ENCODE measurements around the gene HSPA1L. TPM values are rescaled to one million over a fixed set of nuclear protein-coding genes. Genes with fewer than 3 reads are reported as not detected.

HSPA1L gene
- total RNA-seq, 1 experiment from 2014 or later: 1.2 TPM

- ChIA-PET POLR2A (interaction anchor here (0.6 kb wide), 1 partner anchor 62 kb away, joined by 5 read pairs; no protein-coding TSS in a partner anchor), CTCF (interaction anchor here (0.5 to 1.8 kb wide), 2 partner anchors 8 to 13 kb away, joined by 3 to 8 read pairs; no protein-coding TSS in a partner anchor)
- H3K27me3 Mint-ChIP-seq (ENCODE audit: low read depth): no peaks in the 10 kb centered on the region
- no peaks in the 10 kb centered on the region for H3K9me3 Mint-ChIP-seq
- peaks cover 23% of the 10 kb centered on the region for H3K4me1 Mint-ChIP-seq
- DNase-seq (ENCODE audit: low spot score): no peak
- no peak for TF ChIP-seq NFE2L1 (CRISPR knock-in tag; IDR thresholded peaks at IDR 0.05)
- TF ChIP-seq JAZF1 (CRISPR knock-in tag; IDR thresholded peaks at IDR 0.05): no peak
- no peak for TF ChIP-seq SMAD4 (CRISPR knock-in tag; IDR thresholded peaks at IDR 0.05)
- TF ChIP-seq ZNF138 (CRISPR knock-in tag; conservative IDR thresholded peaks at IDR 0.05): no peak
- TF ChIP-seq ZNF232 (CRISPR knock-in tag; IDR thresholded peaks at IDR 0.05): no peak
- TF ChIP-seq, protein P1, sequence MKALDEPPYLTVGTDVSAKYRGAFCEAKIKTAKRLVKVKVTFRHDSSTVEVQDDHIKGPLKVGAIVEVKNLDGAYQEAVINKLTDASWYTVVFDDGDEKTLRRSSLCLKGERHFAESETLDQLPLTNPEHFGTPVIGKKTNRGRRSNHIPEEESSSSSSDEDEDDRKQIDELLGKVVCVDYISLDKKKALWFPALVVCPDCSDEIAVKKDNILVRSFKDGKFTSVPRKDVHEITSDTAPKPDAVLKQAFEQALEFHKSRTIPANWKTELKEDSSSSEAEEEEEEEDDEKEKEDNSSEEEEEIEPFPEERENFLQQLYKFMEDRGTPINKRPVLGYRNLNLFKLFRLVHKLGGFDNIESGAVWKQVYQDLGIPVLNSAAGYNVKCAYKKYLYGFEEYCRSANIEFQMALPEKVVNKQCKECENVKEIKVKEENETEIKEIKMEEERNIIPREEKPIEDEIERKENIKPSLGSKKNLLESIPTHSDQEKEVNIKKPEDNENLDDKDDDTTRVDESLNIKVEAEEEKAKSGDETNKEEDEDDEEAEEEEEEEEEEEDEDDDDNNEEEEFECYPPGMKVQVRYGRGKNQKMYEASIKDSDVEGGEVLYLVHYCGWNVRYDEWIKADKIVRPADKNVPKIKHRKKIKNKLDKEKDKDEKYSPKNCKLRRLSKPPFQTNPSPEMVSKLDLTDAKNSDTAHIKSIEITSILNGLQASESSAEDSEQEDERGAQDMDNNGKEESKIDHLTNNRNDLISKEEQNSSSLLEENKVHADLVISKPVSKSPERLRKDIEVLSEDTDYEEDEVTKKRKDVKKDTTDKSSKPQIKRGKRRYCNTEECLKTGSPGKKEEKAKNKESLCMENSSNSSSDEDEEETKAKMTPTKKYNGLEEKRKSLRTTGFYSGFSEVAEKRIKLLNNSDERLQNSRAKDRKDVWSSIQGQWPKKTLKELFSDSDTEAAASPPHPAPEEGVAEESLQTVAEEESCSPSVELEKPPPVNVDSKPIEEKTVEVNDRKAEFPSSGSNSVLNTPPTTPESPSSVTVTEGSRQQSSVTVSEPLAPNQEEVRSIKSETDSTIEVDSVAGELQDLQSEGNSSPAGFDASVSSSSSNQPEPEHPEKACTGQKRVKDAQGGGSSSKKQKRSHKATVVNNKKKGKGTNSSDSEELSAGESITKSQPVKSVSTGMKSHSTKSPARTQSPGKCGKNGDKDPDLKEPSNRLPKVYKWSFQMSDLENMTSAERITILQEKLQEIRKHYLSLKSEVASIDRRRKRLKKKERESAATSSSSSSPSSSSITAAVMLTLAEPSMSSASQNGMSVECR (CRISPR knock-in tag; IDR thresholded peaks at IDR 0.05; ENCODE audit: borderline replicate concordance): no peak
- H3K4me3 Mint-ChIP-seq: no peak within 1 kb of the TSS
- H3K36me3 Mint-ChIP-seq: peaks cover 25% of the 10 kb centered on the region
- no peak for ATAC-seq
- H3K27ac Mint-ChIP-seq: peak within 1 kb of the TSS; percentile 7; the same call in 1 of the 2 replicates
Observed at GRCh38 chr6:31762356-31762755, 52.7 kb downstream of the HSPA1L start, which contains the start of gene SAPCD1. TSS of gene SAPCD1 (plus strand) at chr6:31762656. CDS start at chr6:31763055, 399 bp downstream.

GRCh38 chr6:31761343-31761742 lies 53.7 kb downstream of the HSPA1L start:
- Mint-ChIP-seq H3K9me3 (no peaks in the 10 kb centered on the region), H3K4me3 (no peak overlapping the region), H3K27me3 (ENCODE audit: low read depth) (no peaks in the 10 kb centered on the region), H3K27ac (no peak overlapping the region), H3K36me3 (peaks cover 25% of the 10 kb centered on the region), H3K4me1 (peaks cover 19% of the 10 kb centered on the region)
- CTCF ChIA-PET: interaction anchor here (1.8 kb wide), 1 partner anchor 9 kb away, joined by 8 read pairs; no protein-coding TSS in a partner anchor
- no peak for DNase-seq (ENCODE audit: low spot score)
- TF ChIP-seq NR3C1 (CRISPR knock-in tag; conservative IDR thresholded peaks at IDR 0.05; ENCODE audit: low read depth) (no peak), RORB (CRISPR knock-in tag; IDR thresholded peaks at IDR 0.05) (no peak), NR2C2 (CRISPR knock-in tag; IDR thresholded peaks at IDR 0.05) (no peak), ZSCAN18 (CRISPR knock-in tag; IDR thresholded peaks at IDR 0.05) (no peak), HMGA2 (CRISPR knock-in tag; IDR thresholded peaks at IDR 0.05) (no peak)
- TF ChIP-seq, protein P2, sequence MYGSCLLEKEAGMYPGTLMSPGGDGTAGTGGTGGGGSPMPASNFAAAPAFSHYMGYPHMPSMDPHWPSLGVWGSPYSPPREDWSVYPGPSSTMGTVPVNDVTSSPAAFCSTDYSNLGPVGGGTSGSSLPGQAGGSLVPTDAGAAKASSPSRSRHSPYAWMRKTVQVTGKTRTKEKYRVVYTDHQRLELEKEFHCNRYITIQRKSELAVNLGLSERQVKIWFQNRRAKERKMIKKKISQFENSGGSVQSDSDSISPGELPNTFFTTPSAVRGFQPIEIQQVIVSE (CRISPR knock-in tag; IDR thresholded peaks at IDR 0.05; ENCODE audit: borderline replicate concordance): no peak
- POLR2A ChIA-PET: no interaction called here
- ATAC-seq: no peak

DNA sequence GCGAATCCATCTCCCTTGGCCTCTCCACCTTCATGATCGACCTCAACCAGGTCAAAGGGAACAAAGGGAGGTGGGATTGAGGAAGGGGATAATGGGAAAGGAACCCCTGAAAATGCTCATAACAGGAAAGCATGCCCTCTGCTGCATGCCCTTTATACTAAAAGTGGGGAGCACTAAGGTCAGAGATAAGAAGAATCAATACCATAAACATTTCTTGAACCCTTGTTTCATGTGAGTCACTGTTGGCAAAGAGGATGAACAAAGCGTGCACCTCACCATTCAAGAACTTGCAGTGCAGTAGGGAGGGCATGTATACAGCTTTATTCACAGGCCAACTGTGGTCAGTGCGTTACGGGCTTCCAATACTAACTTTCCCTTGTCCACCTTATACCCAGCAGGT lies 54.3 kb downstream of the HSPA1L start:
- H3K9me3 Mint-ChIP-seq: no peaks in the 10 kb centered on the region
- ATAC-seq: no peak
- no peak overlapping the region for H3K4me3 Mint-ChIP-seq
- peaks cover 25% of the 10 kb centered on the region for H3K36me3 Mint-ChIP-seq
- POLR2A ChIA-PET: no interaction called here
- peaks cover 13% of the 10 kb centered on the region for H3K4me1 Mint-ChIP-seq
- H3K27ac Mint-ChIP-seq: no peak overlapping the region
- CTCF ChIA-PET: interaction anchor here (1.8 kb wide), 1 partner anchor 9 kb away, joined by 8 read pairs; no protein-coding TSS in a partner anchor
- no peak for DNase-seq (ENCODE audit: low spot score)
- H3K27me3 Mint-ChIP-seq (ENCODE audit: low read depth): no peaks in the 10 kb centered on the region
- no peak for TF ChIP-seq TEAD4 (CRISPR knock-in tag; IDR thresholded peaks at IDR 0.05)
- no peak for TF ChIP-seq E2F4 (CRISPR knock-in tag; IDR thresholded peaks at IDR 0.05; ENCODE audit: borderline replicate concordance, low read depth)
- no peak for TF ChIP-seq ZNF423 (CRISPR knock-in tag; IDR thresholded peaks at IDR 0.05)
- TF ChIP-seq MLX (CRISPR knock-in tag; IDR thresholded peaks at IDR 0.05): no peak
- no peak for TF ChIP-seq NR1H2 (CRISPR knock-in tag; IDR thresholded peaks at IDR 0.05)
- TF ChIP-seq E2F5 (CRISPR knock-in tag; IDR thresholded peaks at IDR 0.05): no peak
- TF ChIP-seq FOXP1 (CRISPR knock-in tag; IDR thresholded peaks at IDR 0.05; ENCODE audit: borderline replicate concordance): no peak
- TF ChIP-seq CREM (CRISPR knock-in tag; IDR thresholded peaks at IDR 0.05): no peak
- TF ChIP-seq ATF2 (CRISPR knock-in tag; IDR thresholded peaks at IDR 0.05; ENCODE audit: borderline replicate concordance, low read depth): no peak
